Keratinocyte (primary cell): ENCODE measurements around the gene PLG. TPM values are rescaled to one million over a fixed set of nuclear protein-coding genes. Genes with fewer than 3 reads are reported as not detected.

ENCODE experiments used
- DNase-seq: peaks from one replicate; pipeline ENCODE4 v3.0.0-alpha.2; 2011; ENCODE audit warnings: low read depth, missing footprints, low spot score
- FAIRE-seq: peaks from 2 replicates; lab custom pipeline; 2011; peaks lifted over from hg19 to GRCh38; lab: Jason Lieb, UNC
- H2AFZ ChIP-seq: 2 replicates; pipeline ENCODE4 v1.6.0; 2012; ENCODE audit warnings: low read length, control low read depth, inconsistent platforms; ENCODE audit not compliant: control insufficient read depth
- H3K27ac ChIP-seq: 2 replicates; pipeline ENCODE4 v1.5.1; 2011; ENCODE audit warnings: low read length; ENCODE audit not compliant: control insufficient read depth, insufficient read depth
- H3K27me3 ChIP-seq: 3 replicates; pipeline ENCODE4 v1.6.0; 2011; ENCODE audit warnings: low read length; ENCODE audit not compliant: control insufficient read depth, insufficient read depth; ENCODE audit errors: extremely low read depth
- H3K36me3 ChIP-seq, 2 experiments: 2 replicates in 1 of 2; 3 replicates in 1 of 2; pipeline ENCODE4 v1.5.1; 2011; ENCODE audit warnings: low read length in 2 of 2, mild to moderate bottlenecking in 1 of 2; ENCODE audit not compliant: control insufficient read depth in 2 of 2, insufficient read depth in 2 of 2; ENCODE audit errors: extremely low read depth in 1 of 2
- H3K4me1 ChIP-seq: 3 replicates; pipeline ENCODE4 v1.5.1; 2011; ENCODE audit warnings: low read length; ENCODE audit not compliant: control insufficient read depth, insufficient read depth; ENCODE audit errors: extremely low read depth
- H3K4me2 ChIP-seq: 3 replicates; pipeline ENCODE4 v1.6.0; 2011; ENCODE audit warnings: low read depth, low read length; ENCODE audit not compliant: control insufficient read depth, insufficient read depth; ENCODE audit errors: extremely low read depth
- H3K4me3 ChIP-seq, 3 experiments: fragments of 200-600 bp in 1 of 3; sonication (generic) in 1 of 3; 2 replicates in 2 of 3; 3 replicates in 1 of 3; pipeline ENCODE4 v1.5.1; 2011 to 2016; ENCODE audit warnings: low read length in 3 of 3, mild to moderate bottlenecking in 3 of 3, control low read depth in 2 of 3, inconsistent platforms in 1 of 3, low read depth in 1 of 3, mixed read lengths in 1 of 3, mixed run types in 1 of 3, moderate library complexity in 1 of 3; ENCODE audit not compliant: control insufficient read depth in 2 of 3, insufficient read depth in 2 of 3; ENCODE audit errors: extremely low read depth in 1 of 3
- H3K79me2 ChIP-seq: 2 replicates; pipeline ENCODE4 v1.6.0; 2012; ENCODE audit warnings: low read length; ENCODE audit not compliant: control insufficient read depth, insufficient read depth
- H3K9ac ChIP-seq: 3 replicates; pipeline ENCODE4 v1.6.0; 2011; ENCODE audit warnings: low read length; ENCODE audit not compliant: control insufficient read depth, insufficient read depth; ENCODE audit errors: extremely low read depth
- H3K9me1 ChIP-seq: 3 replicates; pipeline ENCODE4 v1.6.0; 2011; ENCODE audit warnings: low read length; ENCODE audit not compliant: control insufficient read depth, insufficient read depth; ENCODE audit errors: extremely low read depth
- H3K9me3 ChIP-seq: 2 replicates; pipeline ENCODE4 v1.5.1; 2012; ENCODE audit warnings: low read depth, low read length; ENCODE audit not compliant: control insufficient read depth
- H4K20me1 ChIP-seq: 3 replicates; pipeline ENCODE4 v1.6.0; 2011; ENCODE audit warnings: low read length; ENCODE audit not compliant: control insufficient read depth, insufficient read depth; ENCODE audit errors: extremely low read depth
- EZH2 ChIP-seq: IDR thresholded peaks from one replicate; pipeline ENCODE4 v1.6.1; 2012; ENCODE audit warnings: inconsistent platforms, mild to moderate bottlenecking, low read length, moderate library complexity
- dilution Hi-C: fragments of 300-500 bp; cut with MboI; formaldehyde crosslinking; loops from one replicate; pipeline ENCODE4 v1.7.0; 2020; ENCODE audit warnings: low sequenced_read_pairs; ENCODE audit not compliant: extremely low pct_ligation_motif_present
- polyA plus RNA-seq, 5 experiments: library from polyadenylated mRNA; depleted of rRNA in 3 of 5; stranded (reverse) in 3 of 5; stranded (forward) in 1 of 5; unstranded in 1 of 5; fragments of >200 nt; gene quantifications; 1 replicate in 1 of 5; 2 replicates in 3 of 5; 3 replicates in 1 of 5; pipeline versions ENCODE4 v1.2.1 to v1.2.3, GENCODE V29; 2011 to 2012; ENCODE audit warnings: missing spikeins in 2 of 5, low read depth in 1 of 5, low replicate concordance in 1 of 5
- TF ChIP-seq, protein P1 (sequence below), 3 experiments: IDR thresholded peaks in 1 of 3; conservative IDR thresholded peaks in 1 of 3; optimal IDR thresholded peaks in 1 of 3; 2 replicates in 2 of 3; 3 replicates in 1 of 3; pipeline versions ENCODE3 to v1.5.1; 2011; ENCODE audit warnings: low read length in 3 of 3, mild to moderate bottlenecking in 3 of 3, moderate library complexity in 2 of 3, control low read depth in 1 of 3, inconsistent platforms in 1 of 3; ENCODE audit not compliant: insufficient read depth in 2 of 3; ENCODE audit errors: extremely low read depth in 1 of 3

PLG gene
- polyA plus RNA-seq, 1 donor (not counting 4 experiments of a cell fraction or from before 2014, with no cell fraction given): not detected

- H3K9me3 ChIP-seq: no peaks in the 10 kb centered on the region
- DNase-seq (no peak), FAIRE-seq (no peak)
- TF ChIP-seq, protein P1, sequence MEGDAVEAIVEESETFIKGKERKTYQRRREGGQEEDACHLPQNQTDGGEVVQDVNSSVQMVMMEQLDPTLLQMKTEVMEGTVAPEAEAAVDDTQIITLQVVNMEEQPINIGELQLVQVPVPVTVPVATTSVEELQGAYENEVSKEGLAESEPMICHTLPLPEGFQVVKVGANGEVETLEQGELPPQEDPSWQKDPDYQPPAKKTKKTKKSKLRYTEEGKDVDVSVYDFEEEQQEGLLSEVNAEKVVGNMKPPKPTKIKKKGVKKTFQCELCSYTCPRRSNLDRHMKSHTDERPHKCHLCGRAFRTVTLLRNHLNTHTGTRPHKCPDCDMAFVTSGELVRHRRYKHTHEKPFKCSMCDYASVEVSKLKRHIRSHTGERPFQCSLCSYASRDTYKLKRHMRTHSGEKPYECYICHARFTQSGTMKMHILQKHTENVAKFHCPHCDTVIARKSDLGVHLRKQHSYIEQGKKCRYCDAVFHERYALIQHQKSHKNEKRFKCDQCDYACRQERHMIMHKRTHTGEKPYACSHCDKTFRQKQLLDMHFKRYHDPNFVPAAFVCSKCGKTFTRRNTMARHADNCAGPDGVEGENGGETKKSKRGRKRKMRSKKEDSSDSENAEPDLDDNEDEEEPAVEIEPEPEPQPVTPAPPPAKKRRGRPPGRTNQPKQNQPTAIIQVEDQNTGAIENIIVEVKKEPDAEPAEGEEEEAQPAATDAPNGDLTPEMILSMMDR (optimal IDR thresholded peaks at IDR 0.05 in 1 of 3, IDR thresholded peaks at IDR 0.05 in 1 of 3, conservative IDR thresholded peaks at IDR 0.05 in 1 of 3; ENCODE audit: extremely low read depth in 1 of 3, insufficient read depth in 2 of 3, low read length in 3 of 3): no peak
- TF ChIP-seq EZH2: no peak
- no peak overlapping the region for H3K27ac ChIP-seq
- no peak overlapping the region for H2AFZ ChIP-seq
- dilution Hi-C loops: no loop called here
- no peak overlapping the region for H3K4me2 ChIP-seq
- H3K27me3 ChIP-seq: no peaks in the 10 kb centered on the region
- H3K4me1 ChIP-seq: no peaks in the 10 kb centered on the region
- H3K9me1 ChIP-seq: no peaks in the 10 kb centered on the region
- no peaks in the 10 kb centered on the region for H4K20me1 ChIP-seq
- no peaks in the 10 kb centered on the region for H3K79me2 ChIP-seq
- no peaks in the 10 kb centered on the region for H3K36me3 ChIP-seq
- no peak overlapping the region for H3K9ac ChIP-seq
- H3K4me3 ChIP-seq: no peak overlapping the region
These were observed 54.0 kb downstream of the PLG start for GRCh38 chr6:160756021-160756420.

DNA sequence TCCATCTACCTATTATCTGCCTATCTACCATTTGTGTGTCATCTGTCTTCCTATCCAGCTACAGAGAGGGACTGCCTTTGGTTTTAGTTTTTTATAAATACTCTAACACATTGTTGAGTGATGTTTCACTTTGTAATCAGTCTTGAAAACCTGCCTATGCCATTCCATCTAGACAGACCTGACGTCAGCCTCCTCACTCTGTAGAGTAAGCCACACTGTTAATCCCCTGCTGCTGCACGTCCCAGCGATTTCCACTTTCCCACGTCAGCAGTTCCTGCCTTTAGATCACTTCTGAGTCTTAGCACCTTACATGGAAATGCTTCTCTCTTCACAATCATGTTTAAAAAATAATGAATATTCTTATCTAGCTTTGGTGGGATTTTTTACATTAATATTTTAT is 54.8 kb downstream of the PLG start:
- DNase-seq (no peak), FAIRE-seq (no peak)
- H3K4me1 ChIP-seq: no peaks in the 10 kb centered on the region
- TF ChIP-seq, protein P1 (optimal IDR thresholded peaks at IDR 0.05 in 1 of 3, IDR thresholded peaks at IDR 0.05 in 1 of 3, conservative IDR thresholded peaks at IDR 0.05 in 1 of 3; ENCODE audit: extremely low read depth in 1 of 3, insufficient read depth in 2 of 3, low read length in 3 of 3): no peak
- TF ChIP-seq EZH2: no peak
- H3K9me3 ChIP-seq: no peaks in the 10 kb centered on the region
- H3K79me2 ChIP-seq: no peaks in the 10 kb centered on the region
- no peak overlapping the region for H3K4me2 ChIP-seq
- no peaks in the 10 kb centered on the region for H3K27me3 ChIP-seq
- no peak overlapping the region for H3K9ac ChIP-seq
- no peak overlapping the region for H2AFZ ChIP-seq
- dilution Hi-C loops: no loop called here
- H3K27ac ChIP-seq: no peak overlapping the region
- no peaks in the 10 kb centered on the region for H4K20me1 ChIP-seq
- H3K4me3 ChIP-seq: no peak overlapping the region
- H3K36me3 ChIP-seq: no peaks in the 10 kb centered on the region
- no peaks in the 10 kb centered on the region for H3K9me1 ChIP-seq
